Measurements from ENCODE around the gene PRELID2.

Gene PRELID2

DNA sequence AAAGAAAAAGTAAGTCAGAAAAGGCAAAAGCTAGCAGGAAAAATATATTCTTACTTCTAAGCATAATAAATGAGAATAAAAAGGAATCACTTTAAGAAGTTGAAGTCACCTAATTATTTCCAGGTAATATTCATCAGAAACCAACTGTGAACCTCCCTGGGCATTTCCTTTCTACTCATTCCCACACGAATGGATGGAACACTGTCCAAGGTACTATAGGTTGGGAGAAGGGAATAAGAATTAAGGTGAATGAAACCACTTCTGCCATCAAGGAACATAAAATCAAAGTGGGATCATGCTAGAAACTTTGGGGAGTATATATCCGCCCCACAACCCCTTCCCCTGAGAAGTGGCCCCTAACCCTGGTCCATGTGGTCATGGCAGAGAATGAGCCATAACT is 41.6 kb downstream of the PRELID2 start:
- 86% methylated on average over 1 of the region's 2 CpGs; no CpG with 5 or more reads in 1 of the 2 experiments for WGBS, 2 experiments (ENCODE audit: insufficient coverage in 2 of 2)
- Histone ChIP-seq H3K4me3 (ENCODE audit: extremely low read depth, insufficient read depth, low read length, poor library complexity, severe bottlenecking) (no peak overlapping the region), H3K9me3 (ENCODE audit: control insufficient read depth, low read length) (no peaks in the 10 kb centered on the region), H3K27ac (ENCODE audit: low read depth, low read length, severe bottlenecking) (no peak overlapping the region), H3K4me1 (ENCODE audit: control insufficient read depth, insufficient read depth, low read length, poor library complexity, severe bottlenecking) (peaks cover 9% of the 10 kb centered on the region), H3K36me3 (ENCODE audit: control insufficient read depth, insufficient read depth, low read length) (no peaks in the 10 kb centered on the region)

DNA sequence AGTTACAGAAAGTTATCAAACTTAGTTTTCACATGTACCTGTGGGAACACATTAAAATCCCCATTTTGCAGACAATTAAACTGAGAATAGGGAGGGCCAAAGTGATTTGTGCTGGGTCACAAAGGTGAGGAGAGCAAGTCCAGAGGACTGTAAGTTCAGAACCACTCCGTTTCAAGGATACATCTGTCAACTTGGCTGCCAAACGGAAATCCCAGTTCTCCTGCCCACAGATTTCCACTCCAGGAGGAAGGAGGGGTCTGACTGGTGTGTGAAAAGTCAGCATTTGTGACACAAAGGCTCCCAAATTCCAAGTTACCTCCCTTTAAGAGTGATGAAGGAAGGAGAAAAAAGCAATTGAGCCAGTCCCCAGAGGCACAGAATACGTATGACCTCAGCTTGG is 42.3 kb downstream of the PRELID2 start:
- Histone ChIP-seq H3K4me3 (ENCODE audit: extremely low read depth, insufficient read depth, low read length, poor library complexity, severe bottlenecking) (no peak overlapping the region), H3K9me3 (ENCODE audit: control insufficient read depth, low read length) (no peaks in the 10 kb centered on the region), H3K27ac (ENCODE audit: low read depth, low read length, severe bottlenecking) (no peak overlapping the region), H3K36me3 (ENCODE audit: control insufficient read depth, insufficient read depth, low read length) (no peaks in the 10 kb centered on the region), H3K4me1 (ENCODE audit: control insufficient read depth, insufficient read depth, low read length, poor library complexity, severe bottlenecking) (peaks cover 9% of the 10 kb centered on the region)
- no CpG with 5 or more reads among the region's 3 CpGs for WGBS, 2 experiments (ENCODE audit: insufficient coverage in 2 of 2)

DNA sequence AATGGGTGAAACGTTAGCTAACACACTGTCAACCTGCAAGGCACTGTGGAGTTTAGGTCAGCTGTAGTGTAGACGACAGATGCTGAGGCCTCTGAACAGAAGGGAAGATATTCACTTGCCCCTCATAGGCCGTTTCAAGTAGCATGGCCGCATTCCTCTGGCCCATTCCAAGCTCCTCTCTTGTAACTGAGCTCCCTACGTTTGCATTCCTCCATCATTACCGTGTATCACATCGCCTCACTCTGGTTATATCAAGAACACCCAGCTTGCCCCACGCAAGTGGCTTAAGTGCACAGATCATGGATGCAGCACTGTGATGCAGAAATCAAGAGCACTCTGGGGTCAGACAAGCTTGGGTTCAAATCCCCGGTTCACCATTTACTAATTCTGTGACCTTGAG is 43.3 kb downstream of the PRELID2 start:
- WGBS, 2 experiments (ENCODE audit: insufficient coverage in 2 of 2) = 89 to 91% methylated on average over 9 of the region's 9 CpGs
- Histone ChIP-seq H3K4me1 (ENCODE audit: control insufficient read depth, insufficient read depth, low read length, poor library complexity, severe bottlenecking) (peaks cover 6% of the 10 kb centered on the region), H3K9me3 (ENCODE audit: control insufficient read depth, low read length) (no peaks in the 10 kb centered on the region), H3K36me3 (ENCODE audit: control insufficient read depth, insufficient read depth, low read length) (no peaks in the 10 kb centered on the region), H3K27ac (ENCODE audit: low read depth, low read length, severe bottlenecking) (no peak overlapping the region), H3K4me3 (ENCODE audit: extremely low read depth, insufficient read depth, low read length, poor library complexity, severe bottlenecking) (no peak overlapping the region)

DNA sequence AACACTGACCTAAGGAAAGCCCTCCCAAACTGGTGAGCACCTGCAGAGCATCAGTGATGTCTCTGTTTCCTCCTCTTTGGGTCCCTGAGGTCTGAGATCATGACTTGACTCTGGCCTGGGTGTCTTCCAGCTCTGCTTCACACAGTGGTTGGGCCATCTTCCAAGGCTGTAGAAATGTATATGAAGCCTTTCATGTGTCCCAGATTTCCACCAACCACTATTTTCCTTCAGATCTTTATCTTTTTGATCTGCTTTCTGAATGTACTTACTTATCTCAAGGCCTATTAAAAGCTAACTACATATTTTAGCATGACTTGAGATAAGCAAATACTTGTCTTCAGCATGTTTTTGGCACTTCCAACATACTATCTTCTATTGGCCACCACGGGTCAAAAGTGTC is 47.1 kb downstream of the PRELID2 start:
- no peak overlapping the region for H3K27ac ChIP-seq (ENCODE audit: low read depth, low read length, severe bottlenecking)
- WGBS, 2 experiments (ENCODE audit: insufficient coverage in 2 of 2) = 0% methylated on average over 1 of the region's 1 CpG
- H3K4me3 ChIP-seq (ENCODE audit: extremely low read depth, insufficient read depth, low read length, poor library complexity, severe bottlenecking) = no peak overlapping the region
- H3K36me3 ChIP-seq (ENCODE audit: control insufficient read depth, insufficient read depth, low read length) = no peaks in the 10 kb centered on the region
- no peaks in the 10 kb centered on the region for H3K9me3 ChIP-seq (ENCODE audit: control insufficient read depth, low read length)
- peaks cover 6% of the 10 kb centered on the region for H3K4me1 ChIP-seq (ENCODE audit: control insufficient read depth, insufficient read depth, low read length, poor library complexity, severe bottlenecking)

DNA sequence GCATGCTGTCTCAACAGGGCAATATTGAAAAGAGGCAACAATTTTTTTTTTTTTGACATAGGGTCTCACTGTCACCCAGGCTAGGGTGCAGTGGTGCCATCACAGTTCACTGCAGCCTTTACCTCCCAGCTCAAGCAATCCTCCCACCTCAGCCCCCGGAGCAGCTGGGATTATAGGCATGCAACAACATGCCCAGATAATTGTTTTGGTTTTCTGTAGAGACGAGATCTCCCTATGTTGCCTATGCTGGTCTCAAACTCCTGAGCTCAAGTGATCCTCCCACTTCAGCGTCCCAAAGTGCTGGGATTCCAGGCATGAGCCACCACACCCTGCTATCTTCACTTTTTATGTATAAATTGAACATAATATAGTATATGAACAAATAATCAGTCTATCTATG is 47.6 kb downstream of the PRELID2 start:
- H3K4me3 ChIP-seq (ENCODE audit: extremely low read depth, insufficient read depth, low read length, poor library complexity, severe bottlenecking) = no peak overlapping the region
- no peaks in the 10 kb centered on the region for H3K36me3 ChIP-seq (ENCODE audit: control insufficient read depth, insufficient read depth, low read length)
- no peak overlapping the region for H3K27ac ChIP-seq (ENCODE audit: low read depth, low read length, severe bottlenecking)
- 71 to 85% methylated on average over 2 of the region's 3 CpGs for WGBS, 2 experiments (ENCODE audit: insufficient coverage in 2 of 2)
- H3K9me3 ChIP-seq (ENCODE audit: control insufficient read depth, low read length) = no peaks in the 10 kb centered on the region
- H3K4me1 ChIP-seq (ENCODE audit: control insufficient read depth, insufficient read depth, low read length, poor library complexity, severe bottlenecking) = peaks cover 6% of the 10 kb centered on the region

DNA sequence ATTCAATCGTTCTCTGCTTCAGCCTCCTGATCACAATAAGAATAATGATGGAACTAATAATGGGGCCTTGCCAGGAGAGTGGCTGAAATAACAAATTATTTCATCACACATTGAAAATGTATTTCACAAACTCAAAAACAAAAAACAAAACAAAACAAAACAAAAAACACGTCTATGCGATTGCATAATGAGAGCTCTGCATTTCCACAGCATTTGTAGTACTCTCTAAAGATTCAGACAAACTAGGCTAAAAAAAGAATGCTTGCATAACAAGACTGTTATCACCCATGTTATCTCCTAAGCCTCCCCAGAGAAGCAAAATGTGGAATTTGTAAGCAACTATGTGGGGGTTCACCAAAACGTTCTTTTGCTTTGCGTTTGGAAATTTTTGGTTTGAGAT is 48.1 kb downstream of the PRELID2 start:
- Histone ChIP-seq H3K4me1 (ENCODE audit: control insufficient read depth, insufficient read depth, low read length, poor library complexity, severe bottlenecking) (peaks cover 6% of the 10 kb centered on the region), H3K36me3 (ENCODE audit: control insufficient read depth, insufficient read depth, low read length) (no peaks in the 10 kb centered on the region), H3K27ac (ENCODE audit: low read depth, low read length, severe bottlenecking) (no peak overlapping the region), H3K4me3 (ENCODE audit: extremely low read depth, insufficient read depth, low read length, poor library complexity, severe bottlenecking) (no peak overlapping the region), H3K9me3 (ENCODE audit: control insufficient read depth, low read length) (no peaks in the 10 kb centered on the region)
- 79 to 94% methylated on average over 2 to 4 of the region's 5 CpGs for WGBS, 2 experiments (ENCODE audit: insufficient coverage in 2 of 2)

DNA sequence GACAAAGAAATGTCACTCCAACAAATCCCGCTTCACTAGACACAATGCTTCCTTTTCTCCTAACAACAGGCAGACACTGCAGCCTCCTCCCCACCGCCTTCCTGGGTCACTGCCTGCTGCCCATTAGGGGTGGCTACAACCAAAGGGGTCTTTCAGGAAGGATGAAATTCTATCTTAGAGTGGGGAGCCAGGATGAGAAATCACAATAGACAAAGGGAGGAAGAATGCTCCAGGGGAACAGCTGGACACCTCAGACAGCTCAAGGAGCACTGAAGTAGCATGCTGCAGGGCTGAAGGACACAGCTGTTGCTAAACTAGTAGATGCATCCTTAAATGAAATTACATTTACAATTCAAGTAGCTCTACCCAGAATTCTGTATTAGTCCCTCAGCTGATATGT is 54.2 kb downstream of the PRELID2 start:
- H3K27ac ChIP-seq (ENCODE audit: low read depth, low read length, severe bottlenecking) = no peak overlapping the region
- WGBS, 2 experiments (ENCODE audit: insufficient coverage in 2 of 2) = no CpG with 5 or more reads among the region's 2 CpGs
- no peaks in the 10 kb centered on the region for H3K36me3 ChIP-seq (ENCODE audit: control insufficient read depth, insufficient read depth, low read length)

DNA sequence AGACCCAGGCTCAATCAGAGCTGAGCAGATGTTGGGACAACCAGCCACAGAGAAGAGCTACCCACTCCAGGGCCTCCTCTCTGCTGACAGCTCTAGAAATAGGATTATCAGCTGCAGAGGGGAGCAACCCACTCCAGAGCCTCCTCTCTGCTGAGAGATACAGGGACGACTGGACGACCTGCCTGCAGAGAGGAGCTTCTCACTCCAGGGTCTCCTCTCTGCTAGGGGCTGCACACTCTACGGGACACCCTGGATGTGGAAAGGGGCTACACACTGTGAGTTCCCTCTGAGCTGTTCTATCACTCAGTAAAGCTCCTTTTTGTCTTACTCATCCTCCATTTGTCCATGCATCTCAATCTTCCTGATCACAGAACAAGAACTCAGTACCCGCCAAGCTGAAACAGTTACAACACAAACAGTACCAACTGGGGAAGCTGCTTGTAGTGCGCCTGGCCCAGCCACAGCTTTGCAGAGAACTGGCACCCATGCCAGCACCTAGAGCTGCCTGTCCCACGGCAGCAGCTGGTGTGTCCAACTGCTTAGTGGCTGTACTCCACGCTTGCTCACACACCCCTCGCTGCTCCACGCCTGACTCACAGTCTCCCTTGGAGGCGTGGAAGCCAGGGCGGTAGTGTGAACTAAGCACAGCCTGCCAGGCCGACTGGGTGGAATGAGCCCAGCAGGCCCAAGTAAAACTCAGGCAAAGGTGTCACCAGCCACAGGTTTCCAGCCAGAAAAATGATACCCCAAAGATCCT is 56.8 kb downstream of the PRELID2 start:
- Histone ChIP-seq H3K27ac (ENCODE audit: low read depth, low read length, severe bottlenecking) (no peak overlapping the region), H3K36me3 (ENCODE audit: control insufficient read depth, insufficient read depth, low read length) (no peaks in the 10 kb centered on the region), H3K9me3 (ENCODE audit: control insufficient read depth, low read length) (peaks cover 6% of the 10 kb centered on the region), H3K4me1 (ENCODE audit: control insufficient read depth, insufficient read depth, low read length, poor library complexity, severe bottlenecking) (peaks cover 13% of the 10 kb centered on the region), H3K4me3 (ENCODE audit: extremely low read depth, insufficient read depth, low read length, poor library complexity, severe bottlenecking) (no peak overlapping the region)
- 94 to 95% methylated on average over 10 of the region's 12 CpGs for WGBS, 2 experiments (ENCODE audit: insufficient coverage in 2 of 2)

More for the DNA sequence above, 54.2 kb downstream of the PRELID2 start:
- peaks cover 8% of the 10 kb centered on the region for H3K4me1 ChIP-seq (ENCODE audit: control insufficient read depth, insufficient read depth, low read length, poor library complexity, severe bottlenecking)
- H3K9me3 ChIP-seq (ENCODE audit: control insufficient read depth, low read length) = peaks cover 6% of the 10 kb centered on the region
- H3K4me3 ChIP-seq (ENCODE audit: extremely low read depth, insufficient read depth, low read length, poor library complexity, severe bottlenecking) = no peak overlapping the region

DNA sequence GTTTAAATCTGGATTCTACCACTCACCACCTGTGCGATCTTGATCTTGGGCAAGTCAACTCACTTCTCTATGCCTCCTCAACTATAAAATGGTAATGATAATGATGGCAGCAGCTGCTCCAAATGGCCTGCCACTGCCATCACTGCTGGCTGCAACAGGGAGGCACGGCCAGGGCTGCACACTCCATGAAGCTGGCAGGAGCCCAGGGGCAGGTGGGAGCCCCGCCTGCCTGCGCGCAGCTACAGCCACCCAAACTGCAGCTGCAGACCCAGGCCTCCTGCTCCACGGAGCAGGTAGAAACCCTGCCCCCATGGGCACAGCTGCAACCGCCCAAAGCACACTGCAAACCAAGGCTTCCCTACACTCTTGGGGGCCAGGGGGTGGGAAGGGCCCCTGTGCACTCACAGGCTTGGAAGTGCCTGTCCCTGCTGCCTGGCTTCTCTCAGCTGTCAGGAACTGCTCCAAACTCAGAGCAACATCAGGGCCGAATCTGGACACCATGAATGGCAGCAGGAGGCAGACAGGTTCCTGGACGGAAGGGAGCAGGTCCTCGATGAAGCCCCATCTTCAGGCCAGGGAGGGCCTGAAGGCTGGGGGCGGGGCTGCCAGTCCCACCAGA is 57.6 kb downstream of the PRELID2 start:
- Histone ChIP-seq H3K4me1 (ENCODE audit: control insufficient read depth, insufficient read depth, low read length, poor library complexity, severe bottlenecking) (peaks cover 13% of the 10 kb centered on the region), H3K4me3 (ENCODE audit: extremely low read depth, insufficient read depth, low read length, poor library complexity, severe bottlenecking) (no peak overlapping the region), H3K27ac (ENCODE audit: low read depth, low read length, severe bottlenecking) (no peak overlapping the region), H3K36me3 (ENCODE audit: control insufficient read depth, insufficient read depth, low read length) (no peaks in the 10 kb centered on the region), H3K9me3 (ENCODE audit: control insufficient read depth, low read length) (peaks cover 6% of the 10 kb centered on the region)
- WGBS, 2 experiments (ENCODE audit: insufficient coverage in 2 of 2) = 90 to 94% methylated on average over 9 to 10 of the region's 11 CpGs

DNA sequence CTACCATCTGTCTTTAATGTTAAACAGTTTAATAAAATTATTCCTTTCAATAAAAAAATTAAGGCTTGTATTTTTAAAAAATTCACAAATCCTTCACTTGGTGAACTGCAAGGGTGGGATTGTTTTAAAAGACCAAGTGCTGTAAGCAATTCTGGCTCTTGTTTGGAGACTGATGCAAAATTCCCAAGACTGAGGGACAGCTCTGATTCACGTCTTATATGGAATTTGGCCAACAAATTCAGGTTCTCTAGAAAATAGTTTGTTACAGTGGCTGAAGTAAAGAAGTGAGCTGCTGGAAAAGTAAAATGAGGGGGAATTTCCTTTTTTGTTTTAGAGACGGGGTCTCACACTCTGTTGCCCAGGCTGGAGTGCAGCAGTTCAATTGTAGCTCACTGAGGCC is 58.3 kb downstream of the PRELID2 start:
- no peak overlapping the region for H3K27ac ChIP-seq (ENCODE audit: low read depth, low read length, severe bottlenecking)
- 100% methylated on average over 2 of the region's 2 CpGs for WGBS, 2 experiments (ENCODE audit: insufficient coverage in 2 of 2)
- H3K9me3 ChIP-seq (ENCODE audit: control insufficient read depth, low read length) = peaks cover 6% of the 10 kb centered on the region
- H3K4me1 ChIP-seq (ENCODE audit: control insufficient read depth, insufficient read depth, low read length, poor library complexity, severe bottlenecking) = peaks cover 13% of the 10 kb centered on the region
- H3K36me3 ChIP-seq (ENCODE audit: control insufficient read depth, insufficient read depth, low read length) = no peaks in the 10 kb centered on the region
- H3K4me3 ChIP-seq (ENCODE audit: extremely low read depth, insufficient read depth, low read length, poor library complexity, severe bottlenecking) = no peak overlapping the region

DNA sequence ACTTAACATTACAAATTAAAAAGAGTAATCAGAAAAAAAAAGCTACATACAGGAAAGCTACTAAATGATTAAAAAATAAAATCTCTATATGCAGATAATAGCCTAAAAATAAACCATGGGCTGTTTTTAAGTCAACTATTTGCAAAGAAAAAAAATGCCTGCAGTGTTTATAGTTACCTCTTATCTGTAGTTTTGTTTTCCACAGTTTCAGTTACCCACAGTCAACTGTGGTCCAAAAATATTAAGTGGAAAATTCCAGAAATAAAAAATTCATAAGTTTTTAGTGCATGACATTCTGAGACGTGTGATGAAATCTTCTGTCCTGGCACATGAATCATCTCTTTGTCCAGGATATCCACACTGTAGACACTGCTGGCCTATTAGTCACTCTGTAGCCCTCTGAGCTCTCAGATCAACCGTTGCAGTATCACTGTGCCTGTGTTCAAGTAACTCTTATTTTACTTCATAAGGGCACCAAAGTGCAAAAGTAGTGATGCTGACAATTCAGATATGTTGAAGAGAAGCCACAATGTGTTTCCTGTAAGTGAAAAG is 59.2 kb downstream of the PRELID2 start:
- Histone ChIP-seq H3K4me3 (ENCODE audit: extremely low read depth, insufficient read depth, low read length, poor library complexity, severe bottlenecking) (no peak overlapping the region), H3K27ac (ENCODE audit: low read depth, low read length, severe bottlenecking) (peak overlapping the region; percentile 59), H3K9me3 (ENCODE audit: control insufficient read depth, low read length) (peaks cover 6% of the 10 kb centered on the region), H3K36me3 (ENCODE audit: control insufficient read depth, insufficient read depth, low read length) (no peaks in the 10 kb centered on the region), H3K4me1 (ENCODE audit: control insufficient read depth, insufficient read depth, low read length, poor library complexity, severe bottlenecking) (peaks cover 13% of the 10 kb centered on the region)
- 90 to 100% methylated on average over 2 of the region's 2 CpGs for WGBS, 2 experiments (ENCODE audit: insufficient coverage in 2 of 2)

Measured in mesodermal cell (in vitro differentiated cells).